ENCODE results near the gene RPS16. TPM values are rescaled to one million over a fixed set of nuclear protein-coding genes. Genes with fewer than 3 reads are reported as not detected.
"Not testable (repeated sequence)": the region's sequence is repeated elsewhere in the genome, so short reads cannot be mapped to it uniquely, and the experiment has no call there.

RPS16 gene
- total RNA-seq, 1 donor from 2014 or later: 1,258 TPM

DNA sequence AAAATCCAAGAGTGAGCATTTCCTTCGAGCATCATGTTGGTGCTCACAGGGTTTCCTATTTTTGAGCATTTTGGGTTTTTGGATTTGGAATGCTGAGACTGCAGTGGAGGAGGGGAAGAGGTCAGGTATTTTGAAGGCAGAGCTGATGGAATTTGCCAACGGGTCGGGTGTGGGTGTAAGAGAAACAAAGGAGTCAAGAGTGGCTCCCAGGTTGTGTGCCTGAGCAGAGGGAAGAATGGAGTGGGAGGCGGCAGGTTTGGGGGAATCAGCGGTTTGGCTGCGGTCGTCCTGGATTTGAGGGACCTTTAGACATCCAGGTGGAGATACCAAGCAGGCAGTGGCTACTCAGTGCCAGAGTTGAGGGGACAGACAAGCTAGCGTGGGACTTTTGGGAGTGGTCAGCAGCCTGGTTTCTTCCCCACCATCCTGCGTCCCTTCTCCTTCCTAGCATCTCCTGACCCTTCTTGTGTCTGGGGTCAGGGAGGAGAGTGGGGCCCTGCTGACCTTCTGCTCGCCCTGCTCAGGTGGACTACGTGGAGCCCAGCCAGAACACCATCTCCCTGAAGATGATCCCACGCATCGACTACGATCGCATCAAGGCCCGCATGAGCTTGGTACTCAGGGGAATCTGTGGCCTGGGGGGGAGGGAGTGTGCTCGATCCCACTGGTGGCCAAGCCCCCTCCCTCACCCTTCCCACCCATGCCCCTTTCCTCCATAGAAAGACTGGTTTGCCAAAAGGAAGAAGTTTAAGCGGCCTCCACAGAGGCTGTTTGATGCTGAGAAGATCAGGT lies 30.4 kb upstream of the RPS16 start:
- no peak for DNase-seq (ENCODE audit: missing footprints)
- ATAC-seq: no peak
- intact Hi-C loops (cut with DNase I): no loop called here

DNA sequence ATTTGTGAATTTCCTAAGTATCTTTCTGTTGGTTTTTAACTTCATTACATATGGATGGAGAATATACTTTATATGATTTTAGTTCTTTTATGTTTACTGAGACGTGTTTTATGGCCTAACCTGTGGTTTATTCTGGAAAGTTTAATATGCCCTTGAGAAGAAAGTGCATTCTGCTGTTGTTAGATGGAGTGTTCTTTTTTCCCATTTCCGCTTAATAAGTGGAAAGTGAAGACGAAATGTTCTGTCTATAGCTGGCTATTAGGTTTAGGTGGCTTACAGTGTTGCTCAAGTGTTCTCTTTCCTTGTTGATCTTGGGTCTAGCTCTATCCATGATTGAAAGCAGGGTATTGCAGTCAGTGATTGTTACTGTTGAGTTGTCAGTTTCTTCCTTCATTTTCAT lies 27.7 kb upstream of the RPS16 start:
- ATAC-seq (no peak), DNase-seq (ENCODE audit: missing footprints) (no peak)
- intact Hi-C loops (cut with DNase I): no loop called here

DNA sequence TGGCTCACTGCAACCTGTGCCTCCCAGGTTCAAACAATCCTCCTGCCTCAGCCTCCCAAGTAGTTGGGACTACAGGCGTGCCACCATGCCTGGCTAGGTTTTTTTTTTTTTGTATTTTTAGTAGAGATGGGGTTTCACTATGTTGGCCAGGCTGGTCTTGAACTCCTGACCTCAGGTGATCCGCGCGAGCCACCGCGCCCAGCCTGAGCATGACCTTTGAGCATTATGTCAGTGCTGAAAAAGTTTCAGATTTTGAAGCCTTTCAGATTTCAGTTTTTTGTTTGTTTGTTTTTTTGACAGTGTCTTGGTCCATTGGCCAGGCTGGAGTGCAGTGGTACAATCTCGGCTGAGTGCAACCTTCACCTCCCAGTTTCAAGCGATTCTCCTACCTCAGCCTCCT lies 15.5 kb upstream of the RPS16 start:
- DNase-seq (ENCODE audit: missing footprints); intact Hi-C loops (cut with DNase I); ATAC-seq: not testable (repeated sequence)

DNA sequence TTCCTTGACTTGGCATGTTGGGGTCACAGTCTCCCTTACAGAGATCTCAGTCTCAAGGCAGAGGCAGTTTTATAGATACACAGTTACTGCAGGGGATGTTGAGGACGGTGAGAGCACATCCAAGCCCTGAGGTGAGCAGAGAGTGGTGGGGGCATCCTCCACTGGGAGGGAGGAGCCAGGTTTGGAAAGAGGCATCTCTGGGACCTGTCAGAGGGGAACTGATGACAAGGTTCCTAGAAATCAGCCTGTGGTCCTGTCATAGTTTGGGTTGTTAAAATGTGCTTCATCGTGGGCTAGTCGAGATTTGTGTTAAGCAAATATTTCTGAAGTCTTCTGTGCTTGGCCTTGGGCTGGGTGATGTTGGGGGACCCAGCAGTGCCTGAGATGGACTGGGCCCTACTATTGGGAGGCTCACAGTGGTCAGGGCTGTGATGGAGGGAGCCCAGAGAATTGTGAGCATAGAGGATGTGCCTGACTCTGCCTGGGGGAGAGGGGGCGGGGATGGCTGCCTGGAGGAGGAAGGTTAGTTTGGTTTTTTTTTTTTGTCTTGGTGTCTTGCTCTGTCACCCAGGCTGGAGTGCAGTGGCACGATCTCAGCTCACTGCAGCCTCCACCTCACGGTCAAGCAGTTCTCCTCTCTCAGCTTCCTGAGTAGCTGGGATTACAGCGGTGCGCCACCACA lies 13.5 kb upstream of the RPS16 start:
- DNase-seq (ENCODE audit: missing footprints): no peak
- intact Hi-C loops (cut with DNase I): loop anchor here (10.0 kb wide), 1 partner anchor 86 kb away; the partner anchor contains the start of gene EID2B
- no peak for ATAC-seq

DNA sequence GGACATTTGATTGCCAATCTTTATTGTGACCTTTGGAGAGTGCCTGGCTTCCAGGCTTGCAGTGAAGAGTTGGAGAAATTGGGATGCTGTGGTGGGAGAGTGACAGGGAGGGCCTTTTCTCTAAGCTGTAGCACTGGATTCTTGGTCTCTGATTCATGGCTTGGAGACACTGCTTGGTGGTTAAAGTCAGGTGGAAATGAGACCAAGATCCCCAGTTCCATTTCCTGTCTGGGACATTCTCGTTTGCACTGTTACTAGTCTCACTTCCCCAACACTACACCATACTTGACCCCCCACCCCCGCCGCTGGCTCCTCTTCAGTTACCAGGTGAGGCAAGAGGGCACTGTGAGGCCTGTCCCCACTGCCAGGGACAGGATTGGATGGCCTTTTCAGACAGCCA lies 12.5 kb upstream of the RPS16 start:
- intact Hi-C loops (cut with DNase I): loop anchor here (10.0 kb wide), 1 partner anchor 87 kb away; the partner anchor contains the start of gene EID2B
- DNase-seq (ENCODE audit: missing footprints) (no peak), ATAC-seq (no peak)

DNA sequence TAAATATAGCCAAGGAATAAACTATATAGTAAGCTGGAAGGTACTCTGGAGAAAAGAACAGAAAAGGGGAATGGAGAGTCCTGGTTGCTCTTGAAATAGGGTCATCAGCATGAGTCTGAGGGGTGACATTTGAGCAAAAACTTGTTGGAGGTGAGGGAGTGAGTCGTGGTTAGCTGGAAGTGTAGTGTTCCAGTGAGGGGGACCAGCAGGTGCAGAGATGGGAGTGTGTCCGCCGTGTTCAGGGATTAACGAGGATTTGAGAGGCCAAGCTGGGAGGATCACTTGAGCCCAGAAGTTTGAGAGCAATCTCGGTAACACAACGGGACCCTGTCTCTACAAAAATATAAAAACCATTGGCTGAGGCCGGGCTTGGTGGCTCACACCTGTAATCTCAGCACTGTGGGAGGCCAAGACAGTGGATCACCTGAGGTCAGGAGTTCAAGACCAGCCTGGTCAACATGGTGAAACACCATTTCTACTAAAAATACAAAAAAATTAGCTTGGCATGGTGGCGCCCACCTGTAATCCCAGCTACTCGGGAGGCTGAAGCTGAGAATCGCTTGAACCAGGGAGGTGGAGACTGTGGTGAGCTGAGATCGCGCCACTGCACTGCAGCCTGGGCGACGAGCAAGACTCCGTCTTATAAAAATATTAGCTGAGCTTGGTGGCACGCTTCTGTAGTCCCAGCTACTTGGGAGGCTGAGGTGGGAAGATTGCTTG lies 10.8 kb upstream of the RPS16 start:
- DNase-seq (ENCODE audit: missing footprints) (no peak), ATAC-seq (no peak)
- intact Hi-C loops (cut with DNase I): loop anchor here (10.0 kb wide), 1 partner anchor 88 kb away; the partner anchor contains the start of gene EID2B

DNA sequence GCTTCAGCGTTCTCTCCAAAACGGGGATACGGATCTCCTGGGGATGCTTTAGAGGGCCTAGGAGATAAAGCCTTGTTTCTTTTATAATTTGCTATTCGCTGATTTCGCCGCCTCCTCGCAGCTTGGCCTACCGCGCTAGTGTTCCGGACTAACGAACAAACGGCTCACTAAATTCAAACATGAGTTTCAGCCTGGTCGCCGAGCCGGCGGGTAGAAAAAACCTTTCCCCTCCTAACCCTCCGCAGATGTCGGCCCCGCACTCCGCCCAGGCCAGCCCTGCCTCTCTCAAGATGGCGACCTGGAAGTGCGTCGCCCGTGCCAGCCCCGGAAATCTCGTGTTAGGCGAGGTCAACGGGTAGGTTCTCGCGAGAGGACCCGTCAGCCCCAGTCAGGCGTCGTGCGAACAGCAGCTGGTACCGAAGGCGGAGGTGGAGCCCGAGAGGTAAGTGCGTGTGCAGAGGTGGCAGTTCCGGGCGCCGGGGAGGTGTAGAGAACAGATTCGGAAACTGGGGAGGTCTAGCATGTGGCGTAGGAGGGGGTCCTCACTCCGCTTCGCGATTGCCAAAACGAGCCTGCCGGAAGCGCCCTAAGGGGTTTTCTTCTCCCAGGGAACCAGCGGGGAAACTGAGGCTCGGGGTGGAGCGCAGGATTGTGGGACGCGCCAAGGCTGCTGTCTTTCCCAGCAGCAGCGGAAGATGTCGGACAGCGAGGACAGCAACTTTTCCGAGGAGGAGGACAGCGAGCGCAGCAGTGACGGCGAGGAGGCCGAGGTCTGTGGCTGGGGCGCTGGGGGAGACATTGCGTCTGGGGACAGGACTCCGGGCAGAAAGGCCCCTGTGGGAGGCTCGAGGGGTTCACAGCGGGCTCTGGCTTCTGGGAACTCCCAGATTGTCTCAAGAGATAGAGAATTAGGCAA lies 9.7 kb upstream of the RPS16 start, which contains the start of gene SUPT5H:
Gene SUPT5H, plus strand, starts transcription at position 387 of the 916 bp plus-strand sequence. Its CDS starts 309 bp downstream, at position 696.
- ATAC-seq (peak; percentile 98), DNase-seq (ENCODE audit: missing footprints) (peak; percentile 98)
- intact Hi-C loops (cut with DNase I): loop anchor here (1.0 to 10.0 kb wide), 4 partner anchors 9 to 89 kb away; partner anchors contain the start of genes EID2B, MED29, PAF1 and TIMM50

DNA sequence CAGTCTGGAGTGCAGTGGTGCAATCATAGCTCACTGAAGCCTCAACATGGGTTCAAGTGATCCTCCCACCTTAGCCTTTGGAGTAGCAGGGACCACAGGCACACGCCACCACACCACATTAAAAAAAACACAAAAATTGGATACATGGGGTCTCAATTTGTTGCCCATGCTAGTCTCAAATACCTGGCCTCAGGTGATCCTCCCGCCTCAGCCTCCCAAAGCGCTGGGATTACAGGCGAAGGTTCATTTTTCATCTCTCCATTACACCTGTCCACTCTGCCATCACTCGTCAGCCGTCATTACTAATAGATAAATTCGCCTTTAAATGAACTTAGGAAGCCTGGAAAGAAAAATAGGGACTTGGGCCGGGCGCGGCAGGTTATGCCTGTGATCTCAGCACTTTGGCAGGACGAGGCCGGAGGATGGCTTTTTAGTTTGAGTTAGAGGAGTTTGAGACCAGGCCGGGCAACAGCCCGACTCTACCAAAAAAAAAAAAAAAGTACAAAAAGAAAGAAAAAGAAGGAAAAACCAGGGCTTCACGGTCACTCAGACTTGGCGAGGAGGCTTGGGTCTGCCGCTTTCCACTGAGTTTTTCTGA lies 8.9 kb upstream of the RPS16 start:
- DNase-seq (ENCODE audit: missing footprints) (peak; percentile 61), ATAC-seq (no peak)
- intact Hi-C loops (cut with DNase I): loop anchor here (1.0 to 10.0 kb wide), 5 partner anchors 8 to 228 kb away; partner anchors contain the start of genes EID2B, MED29, PAF1 and TIMM50

DNA sequence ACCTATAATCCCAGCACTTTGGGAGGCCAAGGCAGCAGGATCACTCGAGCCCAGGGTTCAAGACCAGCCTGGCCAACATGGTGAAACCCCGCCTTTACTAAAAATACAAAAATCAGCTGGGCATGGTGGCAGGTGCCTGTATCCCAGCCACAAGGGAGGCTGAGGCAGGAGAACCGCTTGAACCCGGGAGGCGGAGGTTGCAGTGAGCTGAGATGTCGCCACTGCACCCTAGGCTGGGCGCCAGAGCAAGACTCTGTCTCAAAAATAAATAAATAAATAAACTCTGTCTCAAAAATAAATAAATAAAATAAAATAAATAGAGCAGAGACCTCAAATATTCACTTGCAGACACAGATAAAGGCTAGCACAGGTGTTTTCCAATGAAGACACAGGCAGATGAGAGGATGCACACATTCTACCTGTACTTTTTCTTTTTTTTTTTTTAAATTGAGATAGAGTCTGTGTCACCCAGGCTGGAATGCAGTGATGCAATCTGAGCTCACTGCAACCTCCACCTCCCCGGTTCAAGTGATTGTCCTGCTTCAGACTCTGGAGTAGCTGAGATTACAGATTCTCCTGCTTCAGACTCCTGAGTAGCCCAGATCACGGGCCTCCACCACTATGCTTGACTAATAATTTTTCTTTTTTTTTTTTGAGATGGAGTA lies 2.7 kb upstream of the RPS16 start:
- DNase-seq (ENCODE audit: missing footprints) (no peak), ATAC-seq (no peak)
- intact Hi-C loops (cut with DNase I): no loop called here

DNA sequence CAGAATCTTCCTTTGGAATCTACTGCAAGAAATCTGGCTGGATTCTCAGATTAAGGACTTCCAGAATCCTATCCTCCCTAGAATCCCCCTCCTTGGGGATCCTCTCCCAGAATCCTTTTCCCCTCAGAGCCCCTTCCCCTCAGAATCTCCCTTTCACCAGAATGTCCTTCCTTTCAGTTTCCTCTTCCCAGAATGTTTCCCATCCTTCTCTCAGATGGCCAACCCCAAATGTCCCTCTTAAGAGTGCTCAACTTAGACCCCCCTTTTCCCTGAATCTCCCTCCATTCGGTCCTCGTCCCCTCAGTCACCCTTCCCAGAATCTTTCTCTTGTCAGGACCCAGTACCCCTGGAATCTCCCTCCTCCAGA lies 584 bp upstream of the RPS16 start:
- DNase-seq (ENCODE audit: missing footprints): no peak
- intact Hi-C loops (cut with DNase I): loop anchor here (1.0 kb wide), 1 partner anchor 9 kb away; the partner anchor contains the start of gene SUPT5H
- no peak for ATAC-seq

DNA sequence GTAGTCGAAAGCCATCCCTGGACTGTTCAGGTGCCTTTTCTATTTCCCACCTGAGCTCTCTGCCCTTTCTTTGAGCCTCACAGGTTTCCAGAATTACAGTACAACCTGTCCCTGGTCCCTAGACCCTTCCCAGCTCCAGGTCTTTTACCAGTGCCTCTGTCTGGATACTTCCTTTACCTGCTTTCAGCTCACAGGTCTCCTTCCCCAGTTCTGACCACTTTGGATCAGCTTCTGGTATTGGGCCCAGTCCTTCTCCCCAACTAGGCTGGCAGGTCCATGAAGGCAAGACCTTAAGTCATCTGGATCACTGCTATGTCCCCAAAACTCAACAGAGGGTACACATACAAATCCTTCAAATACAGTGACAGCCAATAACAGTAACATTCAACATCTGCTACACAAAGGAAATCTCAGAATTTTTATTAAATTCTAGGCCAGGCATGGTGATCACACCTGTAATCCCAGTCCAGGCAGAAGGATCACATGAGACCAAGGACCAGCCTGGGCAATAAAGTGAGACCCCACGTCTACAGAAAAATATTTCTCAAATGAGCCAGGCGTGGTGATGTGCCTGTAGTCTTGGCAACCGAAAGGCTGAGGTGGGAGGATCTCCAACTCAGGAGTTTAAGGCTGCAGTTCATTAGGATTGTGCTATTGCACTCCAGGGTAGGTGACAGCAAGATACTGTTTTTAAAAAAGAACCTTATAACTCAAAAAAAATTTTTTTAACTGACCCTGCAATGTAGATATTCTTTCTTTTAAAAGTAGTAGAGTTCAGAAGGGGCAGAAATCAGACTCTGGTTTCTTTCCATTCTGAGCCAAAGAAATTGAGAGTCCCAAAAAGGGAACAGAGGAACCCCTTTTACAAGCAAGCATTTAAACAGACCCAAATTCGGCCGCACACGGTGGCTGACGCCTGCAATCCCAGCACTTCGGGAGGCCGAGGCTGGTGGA lies 1.3 kb downstream of the RPS16 start:
- no peak for ATAC-seq
- no peak for DNase-seq (ENCODE audit: missing footprints)
- intact Hi-C loops (cut with DNase I): loop anchor here (2.0 to 5.0 kb wide), 2 partner anchors 22 to 42 kb away; partner anchors contain the start of genes MED29, PAF1 and PLEKHG2

DNA sequence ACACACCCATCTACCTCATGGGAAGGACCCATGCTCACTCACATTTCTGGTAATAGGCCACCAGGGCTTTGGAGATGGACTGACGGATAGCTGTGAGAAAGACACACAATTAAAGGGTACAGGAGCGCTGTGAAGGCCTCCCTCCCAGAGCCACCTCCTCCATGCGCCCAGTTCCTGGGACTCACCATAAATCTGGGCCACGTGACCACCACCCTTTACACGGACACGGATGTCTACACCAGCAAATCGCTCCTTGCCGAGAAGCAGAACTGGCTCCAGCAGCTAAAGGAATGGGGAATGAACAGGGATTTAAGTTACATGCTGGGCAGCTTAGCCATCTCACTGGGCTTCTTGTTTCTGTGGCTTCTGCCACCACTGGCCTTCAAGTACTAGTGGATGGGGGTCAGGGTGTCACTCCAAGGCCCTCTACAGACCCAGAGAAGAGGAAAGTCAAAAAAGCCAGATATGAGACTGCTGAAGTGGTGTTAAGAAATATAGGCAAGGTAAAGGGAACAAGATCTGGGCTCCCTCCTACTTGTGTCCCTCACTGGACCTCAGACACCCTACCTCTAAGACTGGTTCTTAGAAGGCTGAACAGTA lies 2.2 kb downstream of the RPS16 start:
- intact Hi-C loops (cut with DNase I): loop anchor here (2.0 to 5.0 kb wide), 2 partner anchors 21 to 41 kb away; partner anchors contain the start of genes MED29, PAF1 and PLEKHG2
- no peak for ATAC-seq
- DNase-seq (ENCODE audit: missing footprints): no peak

DNA sequence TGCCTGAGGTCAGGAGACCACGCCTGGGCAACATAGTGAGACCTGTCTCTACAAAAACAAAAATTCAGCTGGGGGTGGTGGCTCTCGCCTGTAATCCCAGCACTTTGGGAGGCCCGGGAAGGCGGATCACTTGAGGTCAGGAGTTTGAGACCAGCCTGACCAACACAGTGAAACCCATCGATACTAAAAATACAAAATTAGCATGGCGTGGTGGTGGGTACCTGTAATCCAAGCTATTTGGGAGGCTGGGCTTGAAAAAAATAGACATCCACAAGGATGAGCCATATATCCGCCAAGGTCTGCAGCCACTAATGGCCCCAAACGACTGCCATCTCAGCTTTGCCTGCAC lies 3.1 kb downstream of the RPS16 start:
- ATAC-seq: no peak
- intact Hi-C loops (cut with DNase I): loop anchor here (5.0 kb wide), 1 partner anchor 40 kb away; the partner anchor contains the start of genes MED29 and PAF1
- DNase-seq (ENCODE audit: missing footprints): no peak

DNA sequence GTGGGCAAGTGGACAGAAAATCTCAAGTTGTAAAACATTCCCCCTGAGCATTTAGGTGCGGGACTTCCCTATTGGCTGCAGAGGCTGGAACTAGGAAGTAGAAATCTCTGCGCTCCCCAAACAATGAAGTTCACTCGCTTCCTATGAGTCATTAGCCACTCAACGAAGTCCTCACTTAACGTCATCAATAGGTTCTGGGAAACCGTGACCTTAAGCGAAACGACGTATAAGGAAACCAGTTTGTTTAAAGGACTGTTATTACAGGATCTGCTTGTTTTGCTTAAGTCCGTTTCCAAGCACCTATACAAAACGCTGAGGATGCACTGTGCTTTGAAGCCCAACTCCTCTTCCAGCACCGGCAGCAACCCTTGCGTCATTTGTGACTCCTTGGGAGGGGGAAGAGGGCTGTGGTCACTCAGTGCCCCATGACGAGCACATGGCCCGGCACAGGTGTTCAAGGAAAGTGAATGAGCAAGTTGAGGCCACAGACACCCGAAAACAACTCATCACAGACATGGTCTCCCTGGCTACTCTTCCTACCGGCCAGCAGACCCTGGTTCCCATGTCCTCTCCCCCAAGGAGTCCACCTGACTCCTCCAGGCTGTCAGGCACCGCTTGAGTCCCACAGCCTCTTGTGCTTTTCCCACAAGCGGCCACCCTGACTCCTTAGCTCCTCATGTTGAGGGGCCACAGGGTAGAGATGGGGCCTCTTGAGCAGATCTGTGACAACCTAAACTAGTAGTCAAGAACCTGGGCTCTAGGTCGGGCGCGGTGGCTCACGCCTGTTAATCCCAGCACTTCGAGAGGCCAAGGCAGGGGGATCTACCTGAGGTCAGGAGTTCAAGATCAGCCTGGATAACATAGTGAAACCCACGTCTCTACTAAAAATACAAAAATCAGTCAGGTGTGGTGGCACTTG lies 4.8 kb downstream of the RPS16 start:
- DNase-seq (ENCODE audit: missing footprints) (no peak), ATAC-seq (no peak)
- intact Hi-C loops (cut with DNase I): loop anchor here (5.0 kb wide), 1 partner anchor 39 kb away; the partner anchor contains the start of genes MED29 and PAF1

All from Right ventricle myocardium inferior (tissue), 1 donor.